ENCODE measurements around the gene TIMM13.

Gene TIMM13

GRCh38 chr19:2455851-2456570, 28.6 kb upstream of the TIMM13 start:
- no peak for DNase-seq (ENCODE audit: low spot score)

DNA sequence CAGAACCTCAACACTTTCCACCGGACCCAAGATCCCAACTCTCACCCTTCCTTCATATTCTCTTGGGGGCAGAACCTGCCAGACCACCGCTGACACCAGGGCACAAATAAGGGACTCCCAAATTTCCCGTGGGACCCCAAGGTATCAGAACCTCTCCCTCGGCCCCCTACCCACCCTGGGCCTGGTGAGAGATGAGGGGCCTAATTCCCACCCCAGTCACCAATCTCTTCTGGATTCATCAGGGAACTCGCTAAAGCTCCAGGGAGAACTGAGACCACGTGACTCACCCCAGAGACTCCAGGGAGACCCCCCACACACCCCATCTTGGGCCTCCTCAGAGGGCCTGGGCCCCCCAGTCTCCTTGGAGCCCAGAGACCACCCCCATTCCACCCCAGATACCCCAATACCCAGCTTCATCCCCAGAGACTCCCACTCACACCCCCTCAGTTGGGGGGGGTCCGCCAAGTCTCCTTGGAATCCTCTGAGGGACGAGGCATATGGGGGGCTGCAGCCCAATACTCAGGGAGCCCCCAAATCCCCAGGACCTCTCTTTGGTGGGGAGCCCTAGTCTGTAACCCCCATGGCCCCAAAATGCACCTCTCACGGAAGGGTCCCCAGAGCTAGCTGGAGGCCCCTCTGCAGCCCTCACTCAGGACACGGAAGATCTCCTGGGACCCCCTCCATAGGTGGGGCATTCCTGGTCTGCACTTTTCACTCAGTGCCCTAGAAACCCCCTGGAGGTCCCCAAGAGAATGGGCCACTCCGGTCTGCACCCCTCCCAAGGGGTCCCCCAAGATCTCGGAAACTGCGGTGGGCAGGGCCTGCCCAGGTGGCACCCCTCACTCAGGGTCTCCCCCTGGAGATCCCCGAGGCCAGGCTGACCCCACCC, 27.8 kb upstream of the TIMM13 start:
- no peak for DNase-seq (ENCODE audit: low spot score)

DNA sequence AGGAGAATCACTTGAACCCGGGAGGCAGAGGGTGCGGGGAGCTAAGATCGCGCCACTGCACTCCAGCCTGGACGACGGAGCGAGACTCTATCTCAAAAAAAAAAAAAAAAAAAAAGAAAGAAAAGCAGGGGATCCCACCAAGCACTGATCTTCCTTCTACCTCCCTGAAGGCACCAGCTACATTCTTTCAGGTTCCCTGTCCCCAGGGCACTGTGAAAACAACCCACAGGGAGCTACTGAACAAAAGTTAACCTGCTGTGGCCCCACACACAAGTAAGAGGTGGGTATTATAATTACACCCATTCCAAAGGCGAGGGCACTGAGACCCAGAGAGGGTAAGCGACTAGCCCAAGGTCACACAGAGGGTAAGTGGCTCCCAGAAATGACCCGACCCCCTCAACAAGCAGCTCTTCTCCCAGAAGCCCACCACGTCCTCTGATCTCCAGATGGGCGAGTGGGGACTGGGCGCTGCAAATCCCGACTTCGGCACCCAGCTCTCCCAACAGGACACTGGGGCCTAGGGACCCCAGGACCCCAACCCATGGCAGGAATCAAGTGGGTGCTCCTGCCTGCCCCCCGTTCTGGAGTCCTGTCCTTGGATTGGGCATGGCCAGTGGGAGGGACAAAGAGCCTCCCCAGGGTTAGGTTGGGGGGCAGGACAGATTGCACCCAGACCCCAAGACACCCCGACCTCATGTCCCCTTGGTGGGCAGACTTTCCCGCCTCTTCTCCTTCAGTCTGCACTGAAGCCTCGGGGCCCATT, 27.0 kb upstream of the TIMM13 start:
- no peak for DNase-seq (ENCODE audit: low spot score)

GRCh38 chr19:2453431-2454025, 26.1 kb upstream of the TIMM13 start:
- DNase-seq (ENCODE audit: low spot score) = no peak

DNA sequence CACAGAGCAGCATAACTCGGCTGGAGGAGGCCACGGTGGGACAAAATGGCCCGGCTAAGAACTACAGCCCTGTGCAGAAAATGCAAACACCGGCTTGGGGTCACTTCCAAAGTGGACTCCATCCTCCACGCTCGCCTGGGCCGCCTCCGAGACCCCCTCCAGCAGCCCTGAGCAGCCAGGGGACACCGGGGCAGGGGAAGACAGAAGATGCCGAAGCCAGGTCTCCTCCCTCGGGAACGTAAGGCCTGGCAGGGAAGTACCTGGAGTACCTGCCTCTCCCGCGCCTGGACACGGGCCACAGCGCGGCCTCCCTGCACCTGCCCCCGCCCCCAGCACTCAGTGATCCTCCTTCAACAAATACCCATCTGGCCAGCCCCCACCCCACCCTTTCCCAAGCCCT, 24.4 kb upstream of the TIMM13 start:
- DNase-seq (ENCODE audit: low spot score) = no peak

DNA sequence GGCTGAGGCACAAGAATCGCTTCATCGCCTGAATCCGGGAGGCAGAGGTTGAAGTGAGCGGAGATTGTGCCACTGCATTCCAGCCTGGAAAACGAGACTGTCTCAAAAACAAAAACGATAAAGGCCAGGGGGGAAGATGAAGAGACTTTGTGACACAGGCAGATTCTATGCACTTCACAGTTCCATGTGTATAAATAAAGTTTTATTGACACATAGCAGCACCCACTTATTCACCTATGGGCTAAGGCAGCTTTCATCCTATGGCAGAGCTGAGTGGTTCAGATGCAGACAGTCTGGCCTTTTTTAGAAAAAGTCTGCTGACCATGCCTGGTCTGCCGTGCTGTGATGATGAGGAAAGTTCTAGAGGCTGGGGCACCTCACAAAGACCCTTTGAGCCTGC, 23.8 kb upstream of the TIMM13 start:
- no peak for DNase-seq (ENCODE audit: low spot score)

- DNase-seq (ENCODE audit: low spot score) = no peak
These were observed 21.6 kb upstream of the TIMM13 start for GRCh38 chr19:2449019-2449418.

DNA sequence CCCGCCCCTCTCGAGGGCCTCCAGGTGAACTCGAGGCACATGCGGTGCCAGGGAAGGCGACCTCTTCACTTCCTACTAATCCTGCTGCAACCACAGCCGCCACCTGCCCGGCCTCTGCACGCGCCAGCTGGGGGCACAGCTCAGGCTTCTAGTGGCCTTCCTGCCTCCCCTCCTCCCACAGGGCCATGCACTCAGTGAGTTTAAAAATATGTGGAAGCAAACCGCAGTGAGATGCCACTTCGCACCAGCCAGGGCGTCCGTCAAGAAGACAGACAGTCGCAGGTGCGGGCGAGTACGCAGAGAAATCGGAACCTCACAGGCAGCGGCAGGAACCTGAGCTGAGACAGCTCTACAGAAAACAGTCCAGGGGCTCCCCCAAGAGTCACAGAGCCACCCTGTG, 19.0 kb upstream of the TIMM13 start:
- DNase-seq (ENCODE audit: low spot score) = no peak

GRCh38 chr19:2444251-2445002, 17.0 kb upstream of the TIMM13 start:
- no peak for DNase-seq (ENCODE audit: low spot score)

DNA sequence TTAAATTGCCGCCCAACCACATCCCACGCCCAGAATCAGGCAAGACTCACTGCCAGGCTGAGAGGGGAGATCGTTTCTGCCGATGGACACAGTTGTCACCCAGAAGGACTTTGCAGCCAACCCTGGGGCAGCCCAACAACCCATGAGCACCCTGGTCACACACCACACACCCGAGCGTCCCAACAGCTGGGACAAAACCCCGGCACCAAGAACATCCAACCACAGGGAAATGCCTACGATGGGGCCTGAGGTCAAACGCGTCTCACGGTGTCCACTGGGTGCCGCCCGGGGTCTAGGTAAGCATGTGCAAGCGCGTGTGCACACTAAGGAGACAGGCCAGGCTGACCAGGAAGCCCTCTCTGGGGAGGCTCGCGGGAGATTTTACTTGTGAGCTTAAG, 16.4 kb upstream of the TIMM13 start:
- DNase-seq (ENCODE audit: low spot score) = no peak

GRCh38 chr19:2443116-2443784, 15.9 kb upstream of the TIMM13 start:
- DNase-seq (ENCODE audit: low spot score) = no peak

- no peak for DNase-seq (ENCODE audit: low spot score)
These were observed 13.8 kb upstream of the TIMM13 start for GRCh38 chr19:2441096-2441752.

- no peak for DNase-seq (ENCODE audit: low spot score)
These were observed 13.1 kb upstream of the TIMM13 start for GRCh38 chr19:2440515-2440914.

DNA sequence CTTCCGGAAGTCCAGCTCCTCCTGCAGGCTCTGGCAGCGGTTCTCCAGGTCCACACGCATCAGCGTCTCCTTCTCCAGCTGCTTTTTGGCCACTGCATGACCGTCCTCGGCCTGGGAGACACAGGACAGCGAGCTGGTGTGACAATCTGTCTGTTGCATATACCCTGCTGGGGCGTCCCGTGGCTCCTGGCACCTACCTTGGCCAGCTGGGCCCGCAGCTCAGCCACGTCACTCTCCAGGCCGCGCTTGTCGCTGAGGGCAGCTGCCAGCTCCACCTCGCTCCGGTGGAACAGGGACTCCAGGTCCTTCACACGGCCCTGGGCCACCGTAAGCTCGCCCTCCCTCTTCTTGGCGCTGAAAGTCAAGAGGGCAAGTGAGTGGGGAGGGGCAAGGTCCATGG, 10.8 kb upstream of the TIMM13 start:
- no peak for DNase-seq (ENCODE audit: low spot score)

- no peak for DNase-seq (ENCODE audit: low spot score)
These were observed 9.5 kb upstream of the TIMM13 start for GRCh38 chr19:2436926-2437325.

- no peak for DNase-seq (ENCODE audit: low spot score)
These were observed 9.0 kb upstream of the TIMM13 start for GRCh38 chr19:2436384-2436783.

DNA sequence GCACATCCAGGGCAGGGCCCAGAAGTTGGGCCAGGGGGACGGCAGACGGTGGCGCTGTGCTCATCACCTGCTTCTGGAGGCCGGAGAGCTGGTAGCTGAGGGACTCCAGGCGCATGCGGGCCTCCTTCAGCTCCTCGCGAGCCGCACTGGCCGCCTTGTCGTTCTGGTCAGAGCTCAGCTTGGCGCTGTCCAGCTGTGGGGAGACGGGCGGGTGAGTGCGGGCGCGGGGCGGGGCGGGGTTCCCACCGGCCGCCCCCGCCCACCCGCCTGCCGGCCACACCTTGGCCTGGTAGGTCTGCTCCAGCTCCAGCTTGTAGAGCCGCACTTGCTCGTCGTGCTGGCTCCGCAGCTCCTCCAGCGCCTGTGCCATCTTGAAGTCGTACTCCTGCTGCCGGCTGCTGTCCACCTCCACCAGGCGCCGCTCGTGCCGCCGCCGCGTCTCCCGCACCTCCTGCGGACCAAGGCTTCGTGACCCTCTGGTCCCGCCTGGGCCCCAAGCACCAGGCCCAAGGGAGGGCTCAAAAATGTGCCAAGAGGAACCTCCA, 7.4 kb upstream of the TIMM13 start:
- DNase-seq (ENCODE audit: low spot score) = no peak

DNA sequence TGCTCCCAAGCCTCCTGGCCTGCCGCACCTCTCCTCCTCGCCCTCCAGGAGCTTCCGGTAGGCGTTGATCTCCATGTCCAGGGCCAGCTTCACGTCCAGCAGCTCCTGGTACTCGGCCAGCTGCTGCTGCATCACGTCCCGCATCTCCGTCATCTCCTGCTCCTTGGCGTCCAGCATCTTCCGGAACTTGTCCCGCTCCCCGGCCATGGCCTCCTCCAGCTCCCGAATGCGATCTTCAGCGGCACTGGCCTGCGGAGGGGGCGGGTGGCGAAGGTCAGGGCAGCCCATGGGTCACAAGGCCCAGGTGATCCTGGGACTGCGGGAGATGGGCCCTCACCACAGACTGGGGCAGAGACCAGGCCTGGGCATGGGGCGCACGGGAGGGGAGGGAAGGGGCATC, 6.9 kb upstream of the TIMM13 start:
- DNase-seq (ENCODE audit: low spot score) = no peak

- DNase-seq (ENCODE audit: low spot score) = no peak
These were observed 6.5 kb upstream of the TIMM13 start for GRCh38 chr19:2433854-2434253.

All from SK-N-DZ (cell line).